Activated CD8-positive, alpha-beta memory T cell treated with anti-CD3 and anti-CD28 coated beads for 1 hour (primary cell): Measurements from ENCODE around the gene GATAD2B.
"Not testable (repeated sequence)": the region's sequence is repeated elsewhere in the genome, so short reads cannot be mapped to it uniquely, and the experiment has no call there.

Experiments used
- DNase-seq, 2 donors: peaks; one replicate each; pipeline ENCODE4 v3.0.0-alpha.2; 2020; ENCODE audit warnings: low read depth in 1 of 2; ENCODE audit errors: extremely low read depth in 1 of 2

Gene GATAD2B

DNA sequence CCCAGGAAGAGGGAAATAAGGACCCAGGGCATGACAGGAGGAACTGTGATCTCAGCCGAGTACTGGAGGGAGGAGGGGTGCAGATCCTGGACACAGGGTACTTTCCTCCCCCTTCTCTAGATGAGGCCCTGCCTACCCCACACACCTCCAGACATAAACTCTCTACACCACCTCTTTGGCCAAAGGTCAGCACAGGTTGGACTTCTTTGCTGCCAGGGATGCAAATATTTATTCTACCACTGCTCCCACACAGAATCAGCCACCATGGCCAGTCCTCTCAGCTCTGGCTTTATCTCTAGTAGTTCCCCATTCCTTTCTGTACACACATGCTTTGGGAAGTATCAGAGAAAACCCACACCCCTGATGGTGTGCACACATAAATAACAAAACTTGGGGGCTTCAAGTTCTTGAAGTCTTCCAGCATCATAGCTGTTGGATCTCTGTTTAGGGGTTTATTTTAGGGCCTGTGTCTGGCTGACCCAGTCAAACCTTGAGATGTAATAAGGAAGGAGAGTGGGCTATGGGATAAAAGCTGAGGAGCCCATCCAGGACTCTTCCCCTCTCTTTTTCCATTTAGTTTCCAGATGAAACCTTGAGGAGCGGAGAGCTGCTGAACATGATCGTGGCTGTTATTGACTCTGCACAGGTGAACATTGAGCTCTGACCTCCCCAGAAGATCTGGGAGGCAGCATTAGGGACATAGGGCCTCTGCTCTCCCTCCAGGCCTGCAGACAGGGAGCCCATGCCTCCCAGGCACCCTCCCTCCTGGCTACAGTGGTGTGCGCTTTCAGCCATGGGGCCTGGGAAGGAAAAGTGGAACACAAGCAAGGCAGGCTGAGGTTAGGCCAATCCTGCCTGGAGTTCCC lies 154.2 kb downstream of the GATAD2B start:
- no peak for DNase-seq

DNA sequence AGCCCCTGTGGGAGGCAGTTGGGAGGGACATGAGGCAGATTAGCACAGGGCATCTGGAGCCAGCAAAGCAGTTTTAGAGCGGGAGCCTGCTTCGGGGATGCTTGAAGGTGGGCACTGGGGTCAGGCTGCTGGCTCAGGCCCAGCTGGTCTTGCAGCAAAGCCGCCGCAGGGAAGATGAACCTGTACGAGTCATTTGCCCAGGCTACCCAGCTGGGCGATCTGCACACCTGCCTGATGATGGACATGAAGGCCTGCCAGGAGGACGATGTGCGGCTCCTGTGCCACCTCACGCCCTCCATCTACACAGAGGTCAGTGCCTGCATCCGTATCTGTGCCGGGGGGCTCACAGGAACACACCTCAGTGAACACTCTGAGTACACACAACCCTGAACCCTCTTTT lies 155.3 kb downstream of the GATAD2B start:
- no peak for DNase-seq

- DNase-seq: not testable (repeated sequence)
Measured at GRCh38 chr1:153766663-153767062, 156.1 kb downstream of the GATAD2B start.

- DNase-seq: no peak
Measured at GRCh38 chr1:153764310-153764709, 158.5 kb downstream of the GATAD2B start.

DNA sequence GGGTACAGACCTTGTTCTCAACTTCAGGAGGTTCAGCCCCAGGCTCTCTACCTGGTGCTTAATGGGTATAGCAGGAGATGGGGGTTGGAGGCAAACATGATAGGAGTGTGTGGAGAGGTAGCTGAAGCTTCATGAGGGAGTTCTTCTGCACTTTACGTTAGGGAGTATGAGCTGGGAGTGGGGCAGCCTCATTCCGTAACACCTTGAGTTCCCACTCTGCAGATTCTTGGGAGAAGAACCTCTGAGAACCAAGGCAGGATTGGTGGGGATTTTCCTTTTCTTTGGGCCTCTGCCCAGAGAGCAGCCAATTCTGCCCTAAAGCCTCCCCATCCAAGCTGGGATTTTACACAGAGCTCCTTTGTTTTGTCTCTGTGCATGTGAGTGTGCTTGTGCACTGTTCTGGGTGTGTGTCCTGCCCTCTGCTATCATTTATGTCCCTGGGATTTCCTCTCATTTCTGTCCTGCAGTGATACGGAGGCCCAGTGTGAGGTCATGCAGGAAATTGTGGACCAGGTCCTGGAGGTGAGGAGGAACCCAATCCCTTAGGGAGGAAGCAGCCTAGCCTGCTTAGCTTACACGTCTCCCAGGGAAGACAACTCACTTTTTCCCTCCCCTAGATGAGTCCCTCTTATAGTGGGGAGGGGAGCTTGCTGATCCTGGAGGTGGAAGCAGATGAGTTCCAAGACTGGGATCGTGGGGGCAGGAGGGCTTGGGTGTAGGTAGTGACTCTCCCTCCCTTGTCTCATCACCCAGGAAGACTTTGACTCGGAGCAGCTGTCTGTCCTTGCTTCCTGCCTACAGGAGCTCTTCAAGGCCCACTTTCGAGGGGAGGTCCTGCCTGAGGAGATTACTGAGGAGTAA lies 159.2 kb downstream of the GATAD2B start:
- no peak for DNase-seq

DNA sequence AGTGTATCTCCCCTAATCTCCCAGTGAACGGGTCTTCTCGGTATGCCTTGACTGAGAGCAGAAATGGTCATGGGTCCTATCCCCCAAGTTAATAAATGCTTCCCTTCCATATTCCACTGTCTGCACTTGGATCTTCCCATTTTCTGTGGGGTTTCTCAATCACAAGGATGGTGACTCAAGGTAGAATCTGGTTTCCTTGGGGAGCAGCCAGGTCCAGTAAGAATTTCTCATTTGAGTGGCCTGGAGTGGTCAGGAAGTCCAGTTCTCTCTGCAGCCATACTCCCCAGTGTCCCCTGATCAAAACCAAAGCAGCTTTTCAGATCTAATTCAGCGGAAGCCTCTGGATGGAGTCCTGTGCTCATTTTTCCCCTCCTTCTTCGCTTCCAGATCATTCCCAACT lies 162.3 kb downstream of the GATAD2B start:
- DNase-seq: no peak
